ENCODE data around the gene TFDP1. TPM values are rescaled to one million over a fixed set of nuclear protein-coding genes. Genes with fewer than 3 reads are reported as not detected.

TFDP1 gene
- total RNA-seq, 1 donor from 2014 or later, result 108 TPM

- Mint-ChIP-seq H3K9me3 (no peaks in the 10 kb centered on the region), H3K36me3 (ENCODE audit: low read depth) (peaks cover 10% of the 10 kb centered on the region), H3K27me3 (ENCODE audit: low read depth) (no peaks in the 10 kb centered on the region), H3K4me3 (no peak overlapping the region), H3K27ac (ENCODE audit: unreplicated experiment) (no peak overlapping the region), H3K4me1 (no peaks in the 10 kb centered on the region)
- no peak for TF ChIP-seq CTCF (conservative IDR thresholded peaks at IDR 0.05)
- no peak for DNase-seq (ENCODE audit: low read depth, low spot score)
Observed at GRCh38 chr13:113610266-113610665, 25.7 kb downstream of the TFDP1 start.

- H3K27me3 Mint-ChIP-seq (ENCODE audit: low read depth), result no peaks in the 10 kb centered on the region
- H3K9me3 Mint-ChIP-seq, result no peaks in the 10 kb centered on the region
- peaks cover 8% of the 10 kb centered on the region for H3K4me1 Mint-ChIP-seq
- peaks cover 7% of the 10 kb centered on the region for H3K36me3 Mint-ChIP-seq (ENCODE audit: low read depth)
- no peak overlapping the region for H3K27ac Mint-ChIP-seq (ENCODE audit: unreplicated experiment)
- DNase-seq (ENCODE audit: low read depth, low spot score), result no peak
- TF ChIP-seq CTCF (conservative IDR thresholded peaks at IDR 0.05), result no peak
- H3K4me3 Mint-ChIP-seq, result no peak overlapping the region
Observed at GRCh38 chr13:113611996-113612395, 27.4 kb downstream of the TFDP1 start.

- TF ChIP-seq CTCF (conservative IDR thresholded peaks at IDR 0.05), result no peak
- Mint-ChIP-seq H3K27me3 (ENCODE audit: low read depth) (no peaks in the 10 kb centered on the region), H3K27ac (ENCODE audit: unreplicated experiment) (no peak overlapping the region)
Observed at GRCh38 chr13:113612607-113613006, 28.1 kb downstream of the TFDP1 start.

GRCh38 chr13:113613789-113614379 is 29.3 kb downstream of the TFDP1 start:
- no peak for TF ChIP-seq CTCF (conservative IDR thresholded peaks at IDR 0.05)
- no peak overlapping the region for H3K4me3 Mint-ChIP-seq
- no peak overlapping the region for H3K27ac Mint-ChIP-seq (ENCODE audit: unreplicated experiment)
- H3K27me3 Mint-ChIP-seq (ENCODE audit: low read depth), result no peaks in the 10 kb centered on the region
- peaks cover 13% of the 10 kb centered on the region for H3K4me1 Mint-ChIP-seq
- no peaks in the 10 kb centered on the region for H3K9me3 Mint-ChIP-seq
- no peak for DNase-seq (ENCODE audit: low read depth, low spot score)
- peaks cover 10% of the 10 kb centered on the region for H3K36me3 Mint-ChIP-seq (ENCODE audit: low read depth)

More at GRCh38 chr13:113612607-113613006, 28.1 kb downstream of the TFDP1 start:
- H3K36me3 Mint-ChIP-seq (ENCODE audit: low read depth), result peaks cover 7% of the 10 kb centered on the region
- H3K4me1 Mint-ChIP-seq, result peaks cover 9% of the 10 kb centered on the region
- DNase-seq (ENCODE audit: low read depth, low spot score), result no peak
- no peak overlapping the region for H3K4me3 Mint-ChIP-seq
- no peaks in the 10 kb centered on the region for H3K9me3 Mint-ChIP-seq

- H3K4me1 Mint-ChIP-seq, result peaks cover 13% of the 10 kb centered on the region
- peak overlapping the region; percentile 3 for H3K27ac Mint-ChIP-seq (ENCODE audit: unreplicated experiment)
- no peak for DNase-seq (ENCODE audit: low read depth, low spot score)
- no peaks in the 10 kb centered on the region for H3K27me3 Mint-ChIP-seq (ENCODE audit: low read depth)
- no peak overlapping the region for H3K4me3 Mint-ChIP-seq
- no peaks in the 10 kb centered on the region for H3K9me3 Mint-ChIP-seq
- no peak for TF ChIP-seq CTCF (conservative IDR thresholded peaks at IDR 0.05)
- H3K36me3 Mint-ChIP-seq (ENCODE audit: low read depth), result peaks cover 9% of the 10 kb centered on the region
Observed at GRCh38 chr13:113616281-113616906, 31.8 kb downstream of the TFDP1 start.

All from neural crest cell (in vitro differentiated cells).